ENCODE measurements around the gene ATP6V1G1.

ATP6V1G1 gene

DNA sequence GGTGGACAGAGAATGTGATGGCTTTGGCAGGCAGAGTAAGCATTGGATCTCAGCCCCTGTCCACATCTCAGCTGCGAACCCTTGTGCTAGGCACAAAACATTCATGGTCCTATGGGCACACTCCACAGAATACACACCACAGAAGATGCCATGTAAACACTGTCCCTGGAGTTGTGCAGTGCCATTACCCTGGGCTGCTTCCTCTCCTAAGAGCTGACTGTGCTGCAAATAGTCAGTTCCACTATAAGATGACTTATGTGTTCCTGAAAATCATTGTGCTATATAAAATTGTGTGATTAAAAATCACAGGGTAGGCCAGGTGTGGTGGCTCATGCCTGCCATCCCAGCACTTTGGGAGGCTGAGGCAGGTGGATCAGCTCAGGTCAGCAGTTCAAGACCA, 31.9 kb upstream of the ATP6V1G1 start:
- Histone ChIP-seq H3K4me1 (ENCODE audit: low read length) (no peaks in the 10 kb centered on the region), H3F3A (ENCODE audit: insufficient read depth, low read length) (no peaks in the 10 kb centered on the region), H3K9ac (ENCODE audit: low read length) (no peak overlapping the region), H3K9me3 (replicated peaks; ENCODE audit: insufficient read depth, low read length) (no peaks in the 10 kb centered on the region), H3K9me2 (replicated peaks; ENCODE audit: insufficient read depth, low read length) (no peaks in the 10 kb centered on the region), H3K79me2 (ENCODE audit: low read length) (no peaks in the 10 kb centered on the region), H3K4me2 (ENCODE audit: low read depth, low read length) (no peak overlapping the region), H3K36me3 (replicated peaks; ENCODE audit: insufficient read depth, low read length) (no peaks in the 10 kb centered on the region), H4K20me1 (ENCODE audit: insufficient read depth, low read length) (no peaks in the 10 kb centered on the region), H2AFZ (ENCODE audit: low read length) (no peak overlapping the region), H3K4me3 (ENCODE audit: low read length) (no peak overlapping the region), H3K27me3 (replicated peaks; ENCODE audit: insufficient read depth, low read length) (no peaks in the 10 kb centered on the region), H3K27ac (ENCODE audit: low read length) (no peak overlapping the region)
- TF ChIP-seq EZH2phosphoT487 (IDR thresholded peaks at IDR 0.05; ENCODE audit: low read length) (no peak), EZH2 (optimal IDR thresholded peaks at IDR 0.05; ENCODE audit: low read depth, low read length) (no peak)
- TF ChIP-seq, protein P1, sequence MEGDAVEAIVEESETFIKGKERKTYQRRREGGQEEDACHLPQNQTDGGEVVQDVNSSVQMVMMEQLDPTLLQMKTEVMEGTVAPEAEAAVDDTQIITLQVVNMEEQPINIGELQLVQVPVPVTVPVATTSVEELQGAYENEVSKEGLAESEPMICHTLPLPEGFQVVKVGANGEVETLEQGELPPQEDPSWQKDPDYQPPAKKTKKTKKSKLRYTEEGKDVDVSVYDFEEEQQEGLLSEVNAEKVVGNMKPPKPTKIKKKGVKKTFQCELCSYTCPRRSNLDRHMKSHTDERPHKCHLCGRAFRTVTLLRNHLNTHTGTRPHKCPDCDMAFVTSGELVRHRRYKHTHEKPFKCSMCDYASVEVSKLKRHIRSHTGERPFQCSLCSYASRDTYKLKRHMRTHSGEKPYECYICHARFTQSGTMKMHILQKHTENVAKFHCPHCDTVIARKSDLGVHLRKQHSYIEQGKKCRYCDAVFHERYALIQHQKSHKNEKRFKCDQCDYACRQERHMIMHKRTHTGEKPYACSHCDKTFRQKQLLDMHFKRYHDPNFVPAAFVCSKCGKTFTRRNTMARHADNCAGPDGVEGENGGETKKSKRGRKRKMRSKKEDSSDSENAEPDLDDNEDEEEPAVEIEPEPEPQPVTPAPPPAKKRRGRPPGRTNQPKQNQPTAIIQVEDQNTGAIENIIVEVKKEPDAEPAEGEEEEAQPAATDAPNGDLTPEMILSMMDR (IDR thresholded peaks at IDR 0.05; ENCODE audit: low read length): no peak
- no peak for DNase-seq

DNA sequence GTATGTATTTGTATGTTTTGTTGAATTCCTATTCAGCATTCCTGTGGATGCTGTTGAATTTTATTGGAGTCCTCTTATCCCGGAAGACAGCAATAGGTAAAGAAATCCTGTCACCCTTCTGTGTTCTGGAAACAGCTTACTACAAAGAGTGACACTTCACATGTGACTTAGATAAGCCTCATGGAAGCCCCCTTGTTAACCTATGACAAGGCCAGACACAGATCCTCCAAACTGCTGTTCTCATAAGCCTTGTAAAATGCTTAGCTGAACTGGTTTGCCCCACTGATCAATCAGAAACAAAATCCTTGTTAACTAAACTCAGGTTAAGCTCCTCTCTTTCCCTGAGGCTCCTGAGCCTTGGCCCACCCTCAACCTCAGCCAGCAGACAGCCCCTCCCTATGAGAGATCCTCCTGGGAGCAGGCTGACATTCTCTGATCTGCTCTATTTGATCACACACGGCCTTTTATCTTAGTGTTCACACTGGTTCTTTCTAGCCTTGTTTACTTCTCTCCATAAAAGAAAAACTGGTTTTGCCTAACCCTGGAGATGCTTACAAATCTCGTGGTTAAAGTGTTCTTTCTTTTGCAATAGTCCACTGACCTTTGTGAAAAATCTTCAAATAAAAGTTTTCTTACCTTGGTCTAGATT, 29.4 kb upstream of the ATP6V1G1 start:
- no peak for DNase-seq
- Histone ChIP-seq H3K4me3 (ENCODE audit: low read length) (no peak overlapping the region), H3K27me3 (replicated peaks; ENCODE audit: insufficient read depth, low read length) (no peaks in the 10 kb centered on the region), H3K4me1 (ENCODE audit: low read length) (no peaks in the 10 kb centered on the region), H2AFZ (ENCODE audit: low read length) (no peak overlapping the region), H3K36me3 (replicated peaks; ENCODE audit: insufficient read depth, low read length) (no peaks in the 10 kb centered on the region), H3K4me2 (ENCODE audit: low read depth, low read length) (no peak overlapping the region), H3K9ac (ENCODE audit: low read length) (no peak overlapping the region), H3K79me2 (ENCODE audit: low read length) (no peaks in the 10 kb centered on the region), H3K9me3 (replicated peaks; ENCODE audit: insufficient read depth, low read length) (no peaks in the 10 kb centered on the region), H3F3A (ENCODE audit: insufficient read depth, low read length) (no peaks in the 10 kb centered on the region), H3K9me2 (replicated peaks; ENCODE audit: insufficient read depth, low read length) (no peaks in the 10 kb centered on the region), H3K27ac (ENCODE audit: low read length) (no peak overlapping the region), H4K20me1 (ENCODE audit: insufficient read depth, low read length) (no peaks in the 10 kb centered on the region)
- TF ChIP-seq, protein P1 (IDR thresholded peaks at IDR 0.05; ENCODE audit: low read length): no peak
- TF ChIP-seq EZH2 (optimal IDR thresholded peaks at IDR 0.05; ENCODE audit: low read depth, low read length): no peak
- TF ChIP-seq EZH2phosphoT487 (IDR thresholded peaks at IDR 0.05; ENCODE audit: low read length): no peak

DNA sequence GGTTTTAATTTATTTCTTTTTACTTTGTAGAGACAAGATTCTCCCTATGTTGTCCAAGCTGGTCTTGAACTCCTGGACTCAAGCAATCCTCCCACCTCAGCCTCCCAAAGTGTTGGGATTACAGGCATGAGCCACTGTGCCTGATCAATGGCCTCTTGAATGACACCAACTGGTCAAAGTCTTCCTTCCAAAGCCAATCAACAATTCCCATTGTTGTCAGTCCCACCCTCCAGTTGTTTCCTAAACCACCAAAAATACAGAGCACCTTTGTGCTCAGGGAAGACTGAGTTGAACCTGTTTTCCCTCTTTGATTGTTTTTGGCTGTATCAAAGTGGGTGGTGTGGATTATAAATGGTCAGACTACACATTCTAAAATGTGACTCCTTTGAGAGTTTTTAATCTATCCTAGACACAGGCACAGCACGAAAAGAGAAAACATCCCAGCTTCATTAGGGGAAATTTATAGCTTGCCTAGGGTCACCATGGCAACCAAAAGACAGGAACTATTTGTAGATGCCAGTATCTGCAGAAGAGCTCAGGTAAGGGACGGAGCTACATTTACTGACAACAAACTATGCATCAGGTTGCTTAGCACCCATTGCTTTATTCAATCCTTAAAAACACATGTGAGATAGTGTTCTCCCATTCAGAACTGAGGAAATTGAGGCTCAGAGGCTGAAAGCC, 27.6 kb upstream of the ATP6V1G1 start:
- no peaks in the 10 kb centered on the region for H4K20me1 ChIP-seq (ENCODE audit: insufficient read depth, low read length)
- no peak overlapping the region for H3K4me3 ChIP-seq (ENCODE audit: low read length)
- no peaks in the 10 kb centered on the region for H3K27me3 ChIP-seq (replicated peaks; ENCODE audit: insufficient read depth, low read length)
- H3K9me2 ChIP-seq (replicated peaks; ENCODE audit: insufficient read depth, low read length): no peaks in the 10 kb centered on the region
- H3K27ac ChIP-seq (ENCODE audit: low read length): no peak overlapping the region
- H3K4me2 ChIP-seq (ENCODE audit: low read depth, low read length): no peak overlapping the region
- no peaks in the 10 kb centered on the region for H3K36me3 ChIP-seq (replicated peaks; ENCODE audit: insufficient read depth, low read length)
- H3K9ac ChIP-seq (ENCODE audit: low read length): no peak overlapping the region
- no peak overlapping the region for H2AFZ ChIP-seq (ENCODE audit: low read length)
- no peaks in the 10 kb centered on the region for H3K4me1 ChIP-seq (ENCODE audit: low read length)
- no peak for TF ChIP-seq EZH2phosphoT487 (IDR thresholded peaks at IDR 0.05; ENCODE audit: low read length)
- TF ChIP-seq, protein P1 (IDR thresholded peaks at IDR 0.05; ENCODE audit: low read length): no peak
- TF ChIP-seq EZH2 (optimal IDR thresholded peaks at IDR 0.05; ENCODE audit: low read depth, low read length): no peak
- no peaks in the 10 kb centered on the region for H3F3A ChIP-seq (ENCODE audit: insufficient read depth, low read length)
- H3K9me3 ChIP-seq (replicated peaks; ENCODE audit: insufficient read depth, low read length): no peaks in the 10 kb centered on the region
- DNase-seq: no peak
- no peaks in the 10 kb centered on the region for H3K79me2 ChIP-seq (ENCODE audit: low read length)

All from MM.1S (cell line).